Mucosa of rectum (tissue), 2 donors: ENCODE measurements around the gene CLSTN2.

Experiments
- H3K27ac ChIP-seq, 2 donors: one replicate each; pipeline ENCODE4 v1.7.0; 2013; ENCODE audit warnings: inconsistent platforms in 2 of 2, low read depth in 2 of 2, low read length in 2 of 2
- H3K27me3 ChIP-seq, 2 donors: one replicate each; pipeline ENCODE4 v1.7.0; 2013; ENCODE audit warnings: low read length in 2 of 2; ENCODE audit not compliant: control insufficient read depth in 2 of 2, insufficient read depth in 2 of 2
- H3K36me3 ChIP-seq, 2 donors: one replicate each; pipeline ENCODE4 v1.7.0; 2013; ENCODE audit warnings: low read length in 2 of 2; ENCODE audit not compliant: control insufficient read depth in 2 of 2, insufficient read depth in 2 of 2
- H3K4me1 ChIP-seq, 2 donors: one replicate each; pipeline ENCODE4 v1.7.0; 2013; ENCODE audit warnings: low read length in 2 of 2, mild to moderate bottlenecking in 1 of 2; ENCODE audit not compliant: control insufficient read depth in 2 of 2, insufficient read depth in 2 of 2
- H3K4me3 ChIP-seq, 2 donors: one replicate each; pipeline ENCODE4 v1.7.0; 2013; ENCODE audit warnings: low read length in 2 of 2
- H3K9ac ChIP-seq, 2 donors: one replicate each; pipeline ENCODE4 v1.7.0; 2013; ENCODE audit warnings: low read length in 2 of 2, low read depth in 1 of 2, mild to moderate bottlenecking in 1 of 2
- H3K9me3 ChIP-seq, 2 donors: one replicate each; pipeline ENCODE4 v1.7.0; 2013; ENCODE audit warnings: low read length in 2 of 2; ENCODE audit not compliant: control insufficient read depth in 2 of 2
- donor health status: healthy.
- donor health status: Normal muscosa, but diverticular disease.

CLSTN2 gene

DNA sequence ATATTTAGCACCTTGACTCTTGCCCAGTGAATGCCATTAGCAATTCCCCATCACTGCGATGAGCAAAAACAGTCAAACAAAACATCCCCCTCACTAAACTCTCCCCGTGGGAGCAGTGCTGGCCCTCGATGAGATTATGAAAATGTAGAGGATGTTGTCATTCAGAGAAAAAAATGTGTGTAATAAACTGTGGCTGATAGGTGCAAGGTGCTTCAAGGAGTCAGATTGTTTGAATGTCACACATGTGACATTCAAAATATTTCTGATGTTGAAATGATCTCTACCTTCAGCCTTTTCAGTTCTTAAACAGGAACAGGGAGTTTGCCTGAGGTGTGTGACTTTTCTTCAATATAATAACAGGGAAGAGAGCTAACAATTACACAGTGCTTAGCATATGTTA is 461.1 kb downstream of the CLSTN2 start:
- H3K4me3 ChIP-seq, result no peak overlapping the region
- H3K27ac ChIP-seq, result no peak overlapping the region
- H3K9me3 ChIP-seq, result no peaks in the 10 kb centered on the region
- H3K27me3 ChIP-seq, result no peaks in the 10 kb centered on the region
- no peak overlapping the region for H3K9ac ChIP-seq
- H3K4me1 ChIP-seq, result no peaks in the 10 kb centered on the region
- H3K36me3 ChIP-seq, result no peaks in the 10 kb centered on the region

DNA sequence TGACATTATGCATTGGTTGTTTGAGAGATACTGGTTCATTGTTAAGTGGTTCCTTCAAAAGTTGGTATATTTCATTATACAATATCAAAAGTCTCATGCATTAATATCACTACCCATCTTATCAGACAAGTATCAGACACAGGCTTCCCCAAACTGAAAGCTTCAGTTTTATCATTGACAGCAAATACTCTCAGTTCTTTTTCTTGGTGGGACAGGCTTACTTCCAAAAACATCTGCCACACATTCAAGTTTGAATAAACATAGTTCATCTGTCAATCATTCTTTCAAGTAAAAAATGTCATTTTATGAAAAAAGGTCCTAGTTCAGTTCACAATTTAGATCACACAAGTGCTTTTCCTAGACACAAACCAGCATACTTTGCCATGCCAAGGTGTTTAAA is 462.9 kb downstream of the CLSTN2 start:
- Histone ChIP-seq H3K4me3 (no peak overlapping the region), H3K36me3 (no peaks in the 10 kb centered on the region), H3K27ac (no peak overlapping the region), H3K9ac (no peak overlapping the region), H3K27me3 (no peaks in the 10 kb centered on the region), H3K9me3 (no peaks in the 10 kb centered on the region), H3K4me1 (no peaks in the 10 kb centered on the region)

DNA sequence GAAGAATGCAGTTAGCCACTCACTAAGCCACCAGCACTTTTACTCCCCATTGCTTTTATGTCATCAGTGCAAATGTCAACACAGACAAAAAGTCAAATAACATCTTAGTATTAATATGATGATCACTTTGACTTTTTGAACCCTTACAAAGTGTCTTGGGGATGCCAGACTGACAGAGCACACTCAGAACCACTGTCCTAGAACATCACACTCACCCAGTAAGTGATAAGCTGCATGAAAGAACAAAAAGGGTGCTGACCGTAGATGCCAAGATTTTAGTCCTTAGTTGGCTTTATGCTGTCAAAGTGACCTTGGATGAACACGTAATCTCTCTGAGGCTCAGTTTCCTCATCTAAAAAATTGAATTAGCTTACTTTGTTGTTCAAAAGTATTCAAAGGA is 463.4 kb downstream of the CLSTN2 start:
- no peaks in the 10 kb centered on the region for H3K36me3 ChIP-seq
- H3K9ac ChIP-seq, result no peak overlapping the region
- H3K27me3 ChIP-seq, result no peaks in the 10 kb centered on the region
- no peak overlapping the region for H3K4me3 ChIP-seq
- no peaks in the 10 kb centered on the region for H3K9me3 ChIP-seq
- H3K27ac ChIP-seq, result no peak overlapping the region
- H3K4me1 ChIP-seq, result no peaks in the 10 kb centered on the region

DNA sequence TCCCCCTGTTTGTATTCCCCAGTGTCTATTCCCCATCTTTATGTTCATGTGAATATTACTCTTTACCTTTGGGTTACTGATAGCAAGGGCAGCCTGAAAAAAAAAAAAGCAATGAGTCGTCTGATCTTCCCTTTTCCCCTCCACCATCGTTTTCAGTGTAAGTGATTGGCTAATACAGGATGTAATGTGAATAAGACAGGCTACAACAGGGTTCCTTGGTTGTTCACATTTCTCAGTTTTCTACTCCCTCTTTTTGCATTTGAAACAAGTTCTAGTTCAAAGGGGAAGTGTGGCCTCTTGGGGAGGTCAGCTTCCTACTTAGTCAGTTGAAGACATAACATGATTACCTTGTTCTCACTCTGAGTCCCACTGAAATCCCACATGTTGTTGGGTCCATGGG is 464.9 kb downstream of the CLSTN2 start:
- Histone ChIP-seq H3K4me1 (no peaks in the 10 kb centered on the region), H3K4me3 (no peak overlapping the region), H3K36me3 (no peaks in the 10 kb centered on the region), H3K27me3 (no peaks in the 10 kb centered on the region), H3K9ac (no peak overlapping the region), H3K9me3 (no peaks in the 10 kb centered on the region), H3K27ac (no peak overlapping the region)

DNA sequence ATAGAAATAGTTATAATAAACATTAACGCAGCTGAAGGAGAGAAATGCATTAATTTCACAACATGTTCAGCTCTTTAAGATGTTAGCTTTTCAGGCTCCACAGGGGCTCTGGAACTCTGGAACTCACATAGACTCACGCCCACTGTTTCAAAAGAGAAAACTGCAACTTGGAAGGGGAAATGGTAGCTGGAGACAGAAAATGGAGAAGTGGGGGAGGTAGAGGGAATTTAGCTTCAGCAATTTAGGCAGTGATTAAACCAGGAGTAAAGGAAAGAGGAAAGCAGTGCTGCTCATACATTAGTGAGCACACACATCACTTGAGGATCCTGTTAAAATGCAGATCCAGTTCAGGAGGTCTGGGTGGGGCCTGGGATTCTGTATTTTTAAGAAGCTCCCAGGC is 468.1 kb downstream of the CLSTN2 start:
- no peaks in the 10 kb centered on the region for H3K27me3 ChIP-seq
- no peak overlapping the region for H3K4me3 ChIP-seq
- no peaks in the 10 kb centered on the region for H3K9me3 ChIP-seq
- H3K36me3 ChIP-seq, result no peaks in the 10 kb centered on the region
- no peak overlapping the region for H3K9ac ChIP-seq
- H3K27ac ChIP-seq, result no peak overlapping the region
- H3K4me1 ChIP-seq, result no peaks in the 10 kb centered on the region

DNA sequence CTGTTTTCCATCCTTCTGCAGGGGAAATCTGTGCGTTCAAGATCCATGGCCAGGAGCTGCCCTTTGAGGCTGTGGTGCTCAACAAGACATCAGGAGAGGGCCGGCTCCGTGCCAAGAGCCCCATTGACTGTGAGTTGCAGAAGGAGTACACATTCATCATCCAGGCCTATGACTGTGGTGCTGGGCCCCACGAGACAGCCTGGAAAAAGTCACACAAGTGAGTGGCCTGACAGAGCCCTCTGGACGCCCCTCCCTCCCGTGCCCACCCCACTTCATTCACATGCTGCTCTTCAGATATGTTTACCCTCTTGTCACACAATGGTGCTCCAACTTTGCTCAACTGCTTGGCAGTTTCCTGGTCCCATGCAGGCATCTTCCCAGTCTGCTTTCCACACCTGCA is 468.6 kb downstream of the CLSTN2 start:
- no peaks in the 10 kb centered on the region for H3K4me1 ChIP-seq
- H3K4me3 ChIP-seq, result no peak overlapping the region
- H3K9ac ChIP-seq, result no peak overlapping the region
- no peaks in the 10 kb centered on the region for H3K36me3 ChIP-seq
- no peak overlapping the region for H3K27ac ChIP-seq
- no peaks in the 10 kb centered on the region for H3K9me3 ChIP-seq
- H3K27me3 ChIP-seq, result no peaks in the 10 kb centered on the region

DNA sequence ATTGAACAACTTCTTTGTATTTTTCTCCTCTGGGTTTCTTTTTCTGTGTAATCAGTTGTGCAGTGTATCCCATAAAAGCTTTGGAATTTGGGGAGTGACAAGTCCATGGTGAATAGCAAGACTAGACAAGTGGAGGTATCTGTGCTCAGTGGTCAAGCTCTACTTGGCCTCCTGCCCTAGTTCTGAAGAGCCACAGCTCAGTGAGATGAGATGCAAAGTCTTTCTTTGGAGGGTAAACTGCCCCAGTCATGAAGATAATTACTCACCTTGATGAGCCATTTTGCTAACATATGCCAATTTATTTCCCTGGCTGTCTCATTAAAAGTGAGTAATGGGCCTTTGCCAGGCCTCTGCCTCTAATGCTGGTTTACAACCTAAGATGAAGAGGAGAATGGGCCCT is 471.7 kb downstream of the CLSTN2 start:
- Histone ChIP-seq H3K4me1 (no peaks in the 10 kb centered on the region), H3K9ac (no peak overlapping the region), H3K27ac (no peak overlapping the region), H3K36me3 (no peaks in the 10 kb centered on the region), H3K4me3 (no peak overlapping the region), H3K27me3 (no peaks in the 10 kb centered on the region), H3K9me3 (no peaks in the 10 kb centered on the region)

DNA sequence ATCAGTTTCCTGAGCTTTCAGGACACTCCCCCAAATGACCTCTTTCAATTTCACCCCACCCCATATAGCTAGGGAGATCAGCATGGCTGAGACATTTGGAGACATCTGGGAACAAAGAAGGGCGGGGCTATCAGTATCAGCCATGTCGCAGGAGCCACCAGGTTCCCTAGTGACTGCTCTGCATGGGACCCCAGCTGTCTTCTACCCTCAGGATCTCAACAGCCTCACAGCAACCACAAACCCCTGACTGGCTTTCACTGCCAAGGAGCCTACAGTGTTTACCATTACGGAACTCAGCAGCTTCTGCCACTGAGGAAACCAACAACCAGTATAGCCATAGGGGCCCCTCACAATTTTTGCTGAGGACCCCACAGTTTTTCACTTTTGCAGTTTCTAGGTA is 473.3 kb downstream of the CLSTN2 start:
- Histone ChIP-seq H3K4me3 (no peak overlapping the region), H3K27ac (no peak overlapping the region), H3K27me3 (no peaks in the 10 kb centered on the region), H3K4me1 (no peaks in the 10 kb centered on the region), H3K9me3 (no peaks in the 10 kb centered on the region), H3K36me3 (no peaks in the 10 kb centered on the region), H3K9ac (no peak overlapping the region)

DNA sequence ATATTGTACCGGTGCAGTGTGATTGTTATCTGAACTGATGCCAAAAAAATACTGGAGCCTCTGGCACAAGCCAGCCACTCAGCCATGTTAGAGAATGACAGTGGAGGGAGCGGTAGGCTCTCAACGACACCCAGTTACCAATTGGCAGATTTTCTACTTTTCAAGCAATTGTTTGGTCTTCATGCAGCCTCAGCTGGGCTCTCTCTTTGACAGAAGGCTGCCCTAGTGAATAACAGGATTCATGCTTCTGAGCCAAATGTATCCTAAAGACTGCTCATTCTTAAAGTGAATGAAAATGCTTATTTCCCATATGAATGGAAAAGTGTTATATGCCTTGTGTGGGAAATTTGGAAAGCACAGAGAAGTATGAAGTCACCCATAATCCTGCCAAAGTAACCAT is 481.7 kb downstream of the CLSTN2 start:
- Histone ChIP-seq H3K27me3 (no peaks in the 10 kb centered on the region), H3K36me3 (no peaks in the 10 kb centered on the region), H3K4me1 (no peaks in the 10 kb centered on the region), H3K9me3 (no peaks in the 10 kb centered on the region), H3K9ac (no peak overlapping the region), H3K4me3 (no peak overlapping the region), H3K27ac (no peak overlapping the region)

DNA sequence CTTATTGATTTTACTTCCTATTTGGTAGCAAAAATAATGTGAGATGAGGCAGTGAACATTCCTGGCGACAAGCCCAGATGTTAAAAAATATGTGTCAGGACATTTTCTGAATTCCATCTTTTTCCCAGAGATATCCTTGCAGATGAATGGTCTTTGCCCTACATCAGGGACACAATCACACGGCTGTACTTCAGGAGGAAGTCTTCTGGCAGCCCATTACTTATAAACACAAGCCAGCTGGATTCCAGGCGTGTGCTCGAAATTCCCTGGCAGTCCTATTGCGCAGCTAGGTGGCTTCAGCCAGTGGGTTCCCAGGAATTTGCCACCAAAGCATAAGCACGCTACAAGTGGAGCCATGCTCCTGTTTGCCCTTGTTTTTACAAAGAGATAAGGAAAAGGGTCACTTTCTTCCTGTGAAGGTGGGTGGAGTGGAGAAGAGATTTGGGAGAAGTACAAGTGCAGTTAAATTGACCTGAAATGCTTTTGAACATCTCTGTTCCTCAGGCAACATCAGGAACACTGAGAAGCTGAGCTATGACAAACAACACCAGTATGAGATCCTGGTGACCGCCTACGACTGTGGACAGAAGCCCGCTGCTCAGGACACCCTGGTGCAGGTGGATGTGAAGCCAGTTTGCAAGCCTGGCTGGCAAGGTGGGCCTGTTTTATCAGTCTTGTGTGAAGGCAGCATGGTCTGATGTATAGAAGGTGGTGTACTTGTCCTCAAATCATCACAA is 485.8 kb downstream of the CLSTN2 start:
- Histone ChIP-seq H3K36me3 (no peaks in the 10 kb centered on the region), H3K4me3 (no peak overlapping the region), H3K9me3 (no peaks in the 10 kb centered on the region), H3K27ac (no peak overlapping the region), H3K27me3 (no peaks in the 10 kb centered on the region), H3K4me1 (no peaks in the 10 kb centered on the region), H3K9ac (no peak overlapping the region)

DNA sequence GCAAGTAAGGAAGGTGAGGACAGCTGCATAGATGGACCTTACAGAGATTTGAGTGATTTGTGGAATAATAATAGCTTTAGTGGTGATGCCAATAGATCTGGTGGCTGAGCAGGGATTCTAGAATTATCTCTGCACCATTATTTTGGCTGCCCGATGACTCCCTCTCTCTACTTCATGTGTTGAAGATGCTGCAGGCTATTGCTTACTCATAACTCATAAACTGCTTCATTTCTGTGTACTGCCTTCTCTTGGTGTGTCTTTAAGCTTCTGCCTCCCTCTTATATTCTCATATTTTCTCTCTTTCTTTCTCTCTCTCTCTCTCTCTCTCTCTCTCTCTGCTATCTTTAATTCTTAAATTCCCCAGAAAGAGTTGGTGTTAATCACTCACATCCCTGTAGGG is 486.9 kb downstream of the CLSTN2 start:
- no peaks in the 10 kb centered on the region for H3K9me3 ChIP-seq
- H3K36me3 ChIP-seq, result no peaks in the 10 kb centered on the region
- H3K4me1 ChIP-seq, result no peaks in the 10 kb centered on the region
- H3K27me3 ChIP-seq, result no peaks in the 10 kb centered on the region
- no peak overlapping the region for H3K27ac ChIP-seq
- no peak overlapping the region for H3K9ac ChIP-seq
- no peak overlapping the region for H3K4me3 ChIP-seq
